ENCODE data around the gene ADAM12.

DNA sequence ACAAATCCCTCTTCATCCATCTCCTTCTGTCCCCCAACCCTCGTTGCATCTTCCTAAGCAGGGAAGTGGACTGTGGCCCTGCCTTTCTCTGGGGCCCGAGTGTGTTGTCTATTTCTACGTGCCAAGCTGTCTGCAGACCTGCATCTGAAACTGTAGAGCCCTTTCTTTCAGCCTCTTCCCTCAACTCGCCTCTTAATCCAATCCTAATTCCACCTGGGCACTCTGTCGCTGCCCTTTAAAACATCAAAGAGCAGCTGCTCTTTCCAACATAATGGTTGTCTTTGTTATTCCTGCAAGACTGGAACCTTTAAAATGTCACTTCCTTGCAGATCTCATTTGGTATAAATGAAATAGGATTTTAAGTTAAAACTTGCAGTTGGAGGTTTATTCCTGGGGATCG is 21.5 kb upstream of the ADAM12 start:
- TF ChIP-seq, protein P1, sequence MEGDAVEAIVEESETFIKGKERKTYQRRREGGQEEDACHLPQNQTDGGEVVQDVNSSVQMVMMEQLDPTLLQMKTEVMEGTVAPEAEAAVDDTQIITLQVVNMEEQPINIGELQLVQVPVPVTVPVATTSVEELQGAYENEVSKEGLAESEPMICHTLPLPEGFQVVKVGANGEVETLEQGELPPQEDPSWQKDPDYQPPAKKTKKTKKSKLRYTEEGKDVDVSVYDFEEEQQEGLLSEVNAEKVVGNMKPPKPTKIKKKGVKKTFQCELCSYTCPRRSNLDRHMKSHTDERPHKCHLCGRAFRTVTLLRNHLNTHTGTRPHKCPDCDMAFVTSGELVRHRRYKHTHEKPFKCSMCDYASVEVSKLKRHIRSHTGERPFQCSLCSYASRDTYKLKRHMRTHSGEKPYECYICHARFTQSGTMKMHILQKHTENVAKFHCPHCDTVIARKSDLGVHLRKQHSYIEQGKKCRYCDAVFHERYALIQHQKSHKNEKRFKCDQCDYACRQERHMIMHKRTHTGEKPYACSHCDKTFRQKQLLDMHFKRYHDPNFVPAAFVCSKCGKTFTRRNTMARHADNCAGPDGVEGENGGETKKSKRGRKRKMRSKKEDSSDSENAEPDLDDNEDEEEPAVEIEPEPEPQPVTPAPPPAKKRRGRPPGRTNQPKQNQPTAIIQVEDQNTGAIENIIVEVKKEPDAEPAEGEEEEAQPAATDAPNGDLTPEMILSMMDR (IDR thresholded peaks at IDR 0.05; ENCODE audit: borderline replicate concordance, extremely low read depth, low read length, poor library complexity, severe bottlenecking) = no peak
- TF ChIP-seq EZH2 (IDR thresholded peaks at IDR 0.05; ENCODE audit: borderline replicate concordance, low read depth, low read length, severe bottlenecking) = no peak
